GM23338 (cell line): ENCODE measurements around the gene WDR1. TPM values are rescaled to one million over a fixed set of nuclear protein-coding genes. Genes with fewer than 3 reads are reported as not detected.
A peak's percentile ranks its signal among the peaks of the same experiment; 100 is the strongest.

Experiments
- ATAC-seq: fragments of 200-7000 bp; cut with Tn5 transposase; 3 replicates; pipeline ENCODE4 v1.9.1; 2020
- DNase-seq: peaks from one replicate; pipeline ENCODE4 v3.0.0-alpha.2; 2015; ENCODE audit warnings: low spot score
- H2AFZ ChIP-seq: fragments of 200-600 bp; sonication (generic); 2 replicates; pipeline ENCODE4 v1.8.0; 2016; ENCODE audit warnings: antibody characterized with exemption, mild to moderate bottlenecking, moderate library complexity
- H3F3A ChIP-seq: fragments of 200-600 bp; sonication (generic); replicated peaks from 2 replicates; pipeline ENCODE4 v1.8.0; 2017; ENCODE audit warnings: antibody characterized with exemption, mixed run types, low read depth
- H3K27ac ChIP-seq: fragments of 200-600 bp; sonication (generic); 2 replicates; pipeline ENCODE4 v1.6.1; 2016; ENCODE audit warnings: low read depth
- H3K27me3 ChIP-seq: fragments of 200-600 bp; sonication (generic); 2 replicates; pipeline ENCODE4 v1.8.0; 2016; ENCODE audit warnings: mild to moderate bottlenecking, mixed run types, moderate library complexity; ENCODE audit not compliant: insufficient read depth
- H3K36me3 ChIP-seq: fragments of 200-600 bp; sonication (generic); 2 replicates; pipeline ENCODE4 v1.8.0; 2016; ENCODE audit warnings: mild to moderate bottlenecking; ENCODE audit not compliant: insufficient read depth
- H3K4me1 ChIP-seq: fragments of 200-600 bp; sonication (generic); 2 replicates; pipeline ENCODE4 v1.8.0; 2016; ENCODE audit warnings: mild to moderate bottlenecking, moderate library complexity; ENCODE audit not compliant: insufficient read depth
- H3K4me2 ChIP-seq: fragments of 200-600 bp; sonication (generic); 2 replicates; pipeline ENCODE4 v1.7.1; 2017; ENCODE audit warnings: mixed run types
- H3K4me3 ChIP-seq: fragments of 200-600 bp; sonication (generic); 2 replicates; pipeline ENCODE4 v1.6.1; 2016; ENCODE audit warnings: mixed run types
- H3K79me2 ChIP-seq: fragments of 200-600 bp; sonication (generic); replicated peaks from 2 replicates; pipeline ENCODE4 v1.8.0; 2017; ENCODE audit warnings: mild to moderate bottlenecking; ENCODE audit not compliant: insufficient read depth
- H3K9me2 ChIP-seq: fragments of 200-600 bp; sonication (generic); 2 replicates; pipeline ENCODE4 v1.8.0; 2017; ENCODE audit not compliant: insufficient read depth
- H4K20me1 ChIP-seq: fragments of 200-600 bp; sonication (generic); replicated peaks from 2 replicates; pipeline ENCODE4 v1.8.0; 2017; ENCODE audit warnings: mild to moderate bottlenecking; ENCODE audit not compliant: insufficient read depth
- H3K27ac Mint-ChIP-seq: 2 replicates; pipeline ENCODE4 v1.8.0; 2020; ENCODE audit warnings: inconsistent platforms, mild to moderate bottlenecking, moderate library complexity, mixed read lengths
- H3K27me3 Mint-ChIP-seq: 3 replicates; pipeline ENCODE4 v1.8.0; 2022; ENCODE audit warnings: low read depth, mild to moderate bottlenecking, moderate library complexity, mixed read lengths, inconsistent platforms; ENCODE audit not compliant: insufficient read depth, poor library complexity
- H3K36me3 Mint-ChIP-seq: 3 replicates; pipeline ENCODE4 v1.8.0; 2021; ENCODE audit warnings: low read depth, mild to moderate bottlenecking, inconsistent platforms, moderate library complexity, mixed read lengths
- H3K4me1 Mint-ChIP-seq: 3 replicates; pipeline ENCODE4 v1.8.0; 2020; ENCODE audit warnings: mild to moderate bottlenecking, inconsistent platforms, mixed read lengths
- H3K4me3 Mint-ChIP-seq: 3 replicates; pipeline ENCODE4 v1.8.0; 2021; ENCODE audit warnings: moderate library complexity, mild to moderate bottlenecking, inconsistent platforms, mixed read lengths
- H3K9me3 Mint-ChIP-seq: 3 replicates; pipeline ENCODE4 v1.8.0; 2020; ENCODE audit warnings: moderate library complexity, mild to moderate bottlenecking, inconsistent platforms, mixed read lengths
- CREB1 ChIP-seq: fragments of 250-450 bp; sonication (Bioruptor Pico); IDR thresholded peaks from 2 replicates; pipeline ENCODE4 v1.5.0; 2020; ENCODE audit warnings: low read depth, mild to moderate bottlenecking, moderate library complexity
- ETS1 ChIP-seq: IDR thresholded peaks from 2 replicates; pipeline ENCODE4 v1.6.1; 2016; ENCODE audit warnings: antibody characterized with exemption
- EZH2phosphoT487 ChIP-seq: fragments of 200-600 bp; sonication (generic); IDR thresholded peaks from one replicate; pipeline ENCODE4 v1.8.1; 2018; ENCODE audit warnings: antibody characterized with exemption; ENCODE audit not compliant: unreplicated experiment
- JUNB ChIP-seq: IDR thresholded peaks from one replicate; pipeline ENCODE4 v1.6.1; 2016; ENCODE audit warnings: antibody characterized with exemption; ENCODE audit not compliant: unreplicated experiment
- REST ChIP-seq: IDR thresholded peaks from one replicate; pipeline ENCODE4 v1.6.1; 2018; ENCODE audit warnings: antibody characterized with exemption; ENCODE audit not compliant: unreplicated experiment
- STAT1 ChIP-seq: IDR thresholded peaks from one replicate; pipeline ENCODE4 v1.6.1; 2016; ENCODE audit warnings: antibody characterized with exemption; ENCODE audit not compliant: unreplicated experiment
- ZNF114 ChIP-seq: fragments of 250-450 bp; sonication (Bioruptor Pico); IDR thresholded peaks from 2 replicates; pipeline ENCODE4 v1.5.0; 2020; ENCODE audit warnings: mild to moderate bottlenecking, moderate library complexity
- ZNF331 ChIP-seq: fragments of 250-450 bp; sonication (Bioruptor Pico); IDR thresholded peaks from 2 replicates; pipeline ENCODE4 v1.5.0; 2020; ENCODE audit warnings: low read depth, mild to moderate bottlenecking, moderate library complexity
- ZNF462 ChIP-seq: fragments of 250-450 bp; sonication (Bioruptor Pico); IDR thresholded peaks from 2 replicates; pipeline ENCODE4 v1.5.0; 2020; ENCODE audit warnings: mild to moderate bottlenecking, moderate library complexity
- polyA plus RNA-seq: library from polyadenylated mRNA; unstranded; fragments of >200 nt; fragmentation: Nextera tagmentation; extraction: Ambion mirVana; gene quantifications from 2 replicates; pipeline ENCODE4 v1.2.1, GENCODE V29; 2016
- total RNA-seq: library from RNA; depleted of rRNA; stranded (reverse); fragments of >200 nt; shearing (Covaris generic); gene quantifications from 2 replicates; pipeline ENCODE4 v1.2.3, GENCODE V29; 2014

WDR1 gene
- total and polyA plus RNA-seq, 2 experiments from 2014 or later: 93.2 to 248 TPM

GRCh38 chr4:10050261-10050661 lies 66.3 kb downstream of the WDR1 start:
- Mint-ChIP-seq H3K36me3 (no peaks in the 10 kb centered on the region; the same call in 2 of the 3 replicates), H3K27ac (no peak overlapping the region)
- TF ChIP-seq CREB1 (CRISPR knock-in tag) (no peak), JUNB (no peak), STAT1 (no peak), ETS1 (no peak), REST (no peak), EZH2phosphoT487 (no peak), ZNF114 (CRISPR knock-in tag) (no peak), ZNF462 (no peak), ZNF331 (CRISPR knock-in tag) (no peak)

More at GRCh38 chr4:10050261-10050661, 66.3 kb downstream of the WDR1 start:
- no peak for DNase-seq
- no peaks in the 10 kb centered on the region for H3K36me3 ChIP-seq
- H3K4me2 ChIP-seq: 0 out of 2 replicates have a peak overlapping the region, but pooled peaks have one; percentile 15
- no peak overlapping the region for H3K27ac ChIP-seq
- H3K27me3 ChIP-seq: no peaks in the 10 kb centered on the region
- H4K20me1 ChIP-seq: no peaks in the 10 kb centered on the region
- Mint-ChIP-seq H3K4me1 (peaks cover 29% of the 10 kb centered on the region), H3K9me3 (no peaks in the 10 kb centered on the region), H3K4me3 (no peak overlapping the region), H3K27me3 (peaks cover 3% of the 10 kb centered on the region)
- H2AFZ ChIP-seq: no peak overlapping the region
- peak; percentile 59 for ATAC-seq
- no peaks in the 10 kb centered on the region for H3K79me2 ChIP-seq
- no peaks in the 10 kb centered on the region for H3F3A ChIP-seq
- H3K4me3 ChIP-seq: no peak overlapping the region
- H3K9me2 ChIP-seq: no peaks in the 10 kb centered on the region
- peaks cover 13% of the 10 kb centered on the region for H3K4me1 ChIP-seq
